HepG2 (cell line): ENCODE results near the gene MYO1C. TPM values are rescaled to one million over a fixed set of nuclear protein-coding genes. Genes with fewer than 3 reads are reported as not detected.

ENCODE experiments used
- FOXC1 ChIP-seq: sonication (generic); formaldehyde crosslinking; IDR thresholded peaks from 2 replicates; pipeline ENCODE4 v1.8.0; 2022; ENCODE audit warnings: mild to moderate bottlenecking, missing genetic modification reagents, borderline replicate concordance
- IRX3 ChIP-seq: sonication (generic); formaldehyde crosslinking; IDR thresholded peaks from 2 replicates; pipeline ENCODE4 v1.8.1; 2023; ENCODE audit warnings: mild to moderate bottlenecking, low read depth, missing genetic modification reagents, borderline replicate concordance
- ISL2 ChIP-seq: sonication (generic); formaldehyde crosslinking; IDR thresholded peaks from 2 replicates; pipeline ENCODE4 v1.5.0; 2020; ENCODE audit warnings: missing genetic modification reagents
- MIER3 ChIP-seq: IDR thresholded peaks from 2 replicates; pipeline ENCODE4 v1.6.1; 2016; ENCODE audit warnings: missing compliant biosample characterization, borderline replicate concordance
- NAIF1 ChIP-seq: sonication (generic); formaldehyde crosslinking; IDR thresholded peaks from 2 replicates; pipeline ENCODE4 v1.5.0; 2020; ENCODE audit warnings: mild to moderate bottlenecking, missing genetic modification reagents, borderline replicate concordance
- NFYC ChIP-seq: IDR thresholded peaks from 2 replicates; pipeline ENCODE4 v1.6.1; 2016; ENCODE audit warnings: missing genetic modification reagents, missing compliant biosample characterization
- NR0B2 ChIP-seq: sonication (generic); formaldehyde crosslinking; IDR thresholded peaks from 2 replicates; pipeline ENCODE4 v1.4.0; 2020; ENCODE audit warnings: mild to moderate bottlenecking, missing genetic modification reagents
- NR3C1 ChIP-seq: sonication (generic); formaldehyde crosslinking; IDR thresholded peaks from 2 replicates; pipeline ENCODE4 v1.4.0; 2020; ENCODE audit warnings: missing genetic modification reagents
- RELA ChIP-seq: sonication (generic); formaldehyde crosslinking; IDR thresholded peaks from 2 replicates; pipeline ENCODE4 v1.4.0; 2020; ENCODE audit warnings: missing genetic modification reagents
- RFXAP ChIP-seq: sonication (generic); formaldehyde crosslinking; IDR thresholded peaks from 2 replicates; pipeline ENCODE4 v1.4.0; 2020; ENCODE audit warnings: missing genetic modification reagents, borderline replicate concordance
- SOX5 ChIP-seq: IDR thresholded peaks from 2 replicates; pipeline ENCODE4 v1.6.1; 2016; ENCODE audit warnings: borderline replicate concordance
- SUZ12 ChIP-seq: fragments of 150-350 bp; IDR thresholded peaks from 2 replicates; pipeline ENCODE4 v1.6.1; 2014; ENCODE audit warnings: low read depth, low read length
- ZBED4 ChIP-seq: sonication (generic); formaldehyde crosslinking; IDR thresholded peaks from 2 replicates; pipeline ENCODE4 v1.4.0; 2020; ENCODE audit warnings: missing genetic modification reagents, borderline replicate concordance
- ZC3H13 ChIP-seq: sonication (generic); formaldehyde crosslinking; IDR thresholded peaks from 2 replicates; pipeline ENCODE4 v1.8.1; 2023; ENCODE audit warnings: mild to moderate bottlenecking, missing genetic modification reagents, moderate library complexity
- ZNF143 ChIP-seq: sonication (generic); formaldehyde crosslinking; IDR thresholded peaks from 2 replicates; pipeline ENCODE4 v1.4.0; 2020; ENCODE audit warnings: missing genetic modification reagents
- ZNF329 ChIP-seq: sonication (generic); formaldehyde crosslinking; IDR thresholded peaks from 2 replicates; pipeline ENCODE4 v1.9.0; 2021; ENCODE audit warnings: low read depth, mild to moderate bottlenecking, missing genetic modification reagents
- ZNF550 ChIP-seq: sonication (generic); formaldehyde crosslinking; IDR thresholded peaks from 2 replicates; pipeline ENCODE4 v1.4.0; 2020; ENCODE audit warnings: mild to moderate bottlenecking, missing genetic modification reagents, borderline replicate concordance
- ZNF569 ChIP-seq: sonication (generic); formaldehyde crosslinking; IDR thresholded peaks from 2 replicates; pipeline ENCODE4 v1.5.0; 2020; ENCODE audit warnings: mild to moderate bottlenecking, missing genetic modification reagents, moderate library complexity, borderline replicate concordance
- polyA plus RNA-seq, 8 experiments: library from polyadenylated mRNA; depleted of rRNA in 3 of 8; stranded (reverse) in 7 of 8; unstranded in 1 of 8; fragments of >200 nt; fragmentation: Illumina TruSeq in 4 of 8; extraction: Trizol in 4 of 8; gene quantifications; 2 replicates each; pipeline versions ENCODE4 v1.2.1 to v1.2.3, GENCODE V29; 2011 to 2016; ENCODE audit warnings: low read depth in 4 of 8, missing spikeins in 1 of 8, mixed read lengths in 1 of 8; ENCODE audit not compliant: insufficient read depth in 1 of 8
- total RNA-seq, 5 experiments: library from RNA; depleted of rRNA; stranded (reverse); fragments of >200 nt; fragmentation: Illumina TruSeq; extraction: Trizol; gene quantifications; 2 replicates each; pipeline ENCODE4 v1.2.3, GENCODE V29; 2016; ENCODE audit warnings: low read depth in 1 of 5
- TF ChIP-seq, protein P1 (sequence below): sonication (generic); formaldehyde crosslinking; IDR thresholded peaks from 2 replicates; pipeline ENCODE4 v1.4.0; 2020; ENCODE audit warnings: mild to moderate bottlenecking, missing genetic modification reagents
- TF ChIP-seq, protein P2 (sequence below): sonication (generic); formaldehyde crosslinking; IDR thresholded peaks from 2 replicates; pipeline ENCODE4 v1.8.1; 2022; ENCODE audit warnings: mild to moderate bottlenecking, missing genetic modification reagents

MYO1C gene
- total and polyA plus RNA-seq, 2 of the 13 experiments (the other 11 are each of a cell fraction or from before 2014, with no cell fraction given), result 22.7 to 40.8 TPM

DNA sequence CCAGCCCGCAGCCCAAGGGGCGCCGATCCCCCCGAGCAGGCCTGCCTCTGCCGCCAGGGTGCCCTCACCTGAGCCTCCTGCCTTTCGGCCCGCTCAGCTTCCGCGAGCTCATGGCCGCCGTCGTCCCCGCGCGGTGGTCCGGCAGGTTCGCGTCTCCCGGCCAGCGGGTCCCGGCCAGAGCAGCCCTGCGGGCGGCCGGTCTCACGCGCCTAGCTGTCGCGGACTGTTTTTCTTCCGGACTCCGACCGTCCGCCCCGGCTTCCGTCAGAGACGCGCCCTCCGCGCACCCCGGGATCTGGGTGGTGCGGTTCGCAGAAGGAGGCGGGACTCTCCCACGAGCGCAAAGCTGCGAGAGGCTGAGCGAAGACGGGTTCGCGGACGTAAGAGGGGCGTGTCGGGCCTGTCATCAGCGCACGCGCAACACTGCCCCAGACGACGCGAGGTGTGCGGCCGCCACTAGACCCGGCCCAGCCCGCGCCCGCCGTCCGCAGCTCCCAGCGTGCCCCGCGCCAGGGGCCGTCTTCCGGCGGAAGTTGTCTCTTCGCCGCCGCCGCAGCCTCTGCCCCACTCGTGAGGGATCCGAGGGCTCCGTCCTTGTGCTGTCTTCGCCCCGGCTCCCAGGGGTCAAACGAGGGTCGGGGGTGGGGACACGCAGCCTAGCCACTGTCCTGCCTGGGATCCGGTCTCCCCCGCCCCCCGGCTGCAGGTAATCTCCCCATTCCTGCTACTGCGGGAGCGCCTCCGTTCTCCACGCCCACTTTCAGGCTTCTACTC, 24.1 kb upstream of the MYO1C start, which contains the start of gene INPP5K (continued):
- TF ChIP-seq ZBED4 (CRISPR knock-in tag), result peak; percentile 88; the same call in 1 of the 2 replicates
- TF ChIP-seq ZNF550 (CRISPR knock-in tag), result no peak
- peak; percentile 85 for TF ChIP-seq NFYC (CRISPR knock-in tag)
- TF ChIP-seq, protein P1, sequence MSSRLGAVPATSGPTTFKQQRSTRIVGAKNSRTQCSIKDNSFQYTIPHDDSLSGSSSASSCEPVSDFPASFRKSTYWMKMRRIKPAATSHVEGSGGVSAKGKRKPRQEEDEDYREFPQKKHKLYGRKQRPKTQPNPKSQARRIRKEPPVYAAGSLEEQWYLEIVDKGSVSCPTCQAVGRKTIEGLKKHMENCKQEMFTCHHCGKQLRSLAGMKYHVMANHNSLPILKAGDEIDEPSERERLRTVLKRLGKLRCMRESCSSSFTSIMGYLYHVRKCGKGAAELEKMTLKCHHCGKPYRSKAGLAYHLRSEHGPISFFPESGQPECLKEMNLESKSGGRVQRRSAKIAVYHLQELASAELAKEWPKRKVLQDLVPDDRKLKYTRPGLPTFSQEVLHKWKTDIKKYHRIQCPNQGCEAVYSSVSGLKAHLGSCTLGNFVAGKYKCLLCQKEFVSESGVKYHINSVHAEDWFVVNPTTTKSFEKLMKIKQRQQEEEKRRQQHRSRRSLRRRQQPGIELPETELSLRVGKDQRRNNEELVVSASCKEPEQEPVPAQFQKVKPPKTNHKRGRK, result no peak
- TF ChIP-seq SOX5 (CRISPR knock-in tag), result peak; percentile 27; the same call in 1 of the 2 replicates
- no peak for TF ChIP-seq NAIF1 (CRISPR knock-in tag)
- TF ChIP-seq ZNF569 (CRISPR knock-in tag), result no peak
- TF ChIP-seq SUZ12, result peak; percentile 57
- peak; percentile 93 for TF ChIP-seq ZNF143 (CRISPR knock-in tag)
- no peak; the same call in 1 of the 2 replicates for TF ChIP-seq FOXC1
- TF ChIP-seq NR0B2, result peak; percentile 85; the same call in 1 of the 2 replicates
- no peak for TF ChIP-seq ZNF329 (CRISPR knock-in tag)
- TF ChIP-seq, protein P2, sequence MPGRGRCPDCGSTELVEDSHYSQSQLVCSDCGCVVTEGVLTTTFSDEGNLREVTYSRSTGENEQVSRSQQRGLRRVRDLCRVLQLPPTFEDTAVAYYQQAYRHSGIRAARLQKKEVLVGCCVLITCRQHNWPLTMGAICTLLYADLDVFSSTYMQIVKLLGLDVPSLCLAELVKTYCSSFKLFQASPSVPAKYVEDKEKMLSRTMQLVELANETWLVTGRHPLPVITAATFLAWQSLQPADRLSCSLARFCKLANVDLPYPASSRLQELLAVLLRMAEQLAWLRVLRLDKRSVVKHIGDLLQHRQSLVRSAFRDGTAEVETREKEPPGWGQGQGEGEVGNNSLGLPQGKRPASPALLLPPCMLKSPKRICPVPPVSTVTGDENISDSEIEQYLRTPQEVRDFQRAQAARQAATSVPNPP (CRISPR knock-in tag), result 0 out of 2 replicates have a peak, but pooled peaks have one; percentile 19
- TF ChIP-seq RFXAP (CRISPR knock-in tag), result peak; percentile 22; the same call in 1 of the 2 replicates
- TF ChIP-seq MIER3 (CRISPR knock-in tag), result no peak; the same call in 1 of the 2 replicates
- no peak for TF ChIP-seq IRX3 (CRISPR knock-in tag)
- TF ChIP-seq NR3C1 (CRISPR knock-in tag), result no peak
- peak; percentile 37; the same call in 1 of the 2 replicates for TF ChIP-seq RELA
- peak; percentile 38; the same call in 1 of the 2 replicates for TF ChIP-seq ZC3H13
- 0 out of 2 replicates have a peak, but pooled peaks have one; percentile 50 for TF ChIP-seq ISL2 (CRISPR knock-in tag)
